ENCODE measurements around the gene HS3ST5.
"Not testable (repeated sequence)": the region's sequence is repeated elsewhere in the genome, so short reads cannot be mapped to it uniquely, and the experiment has no call there.

The HS3ST5 gene

DNA sequence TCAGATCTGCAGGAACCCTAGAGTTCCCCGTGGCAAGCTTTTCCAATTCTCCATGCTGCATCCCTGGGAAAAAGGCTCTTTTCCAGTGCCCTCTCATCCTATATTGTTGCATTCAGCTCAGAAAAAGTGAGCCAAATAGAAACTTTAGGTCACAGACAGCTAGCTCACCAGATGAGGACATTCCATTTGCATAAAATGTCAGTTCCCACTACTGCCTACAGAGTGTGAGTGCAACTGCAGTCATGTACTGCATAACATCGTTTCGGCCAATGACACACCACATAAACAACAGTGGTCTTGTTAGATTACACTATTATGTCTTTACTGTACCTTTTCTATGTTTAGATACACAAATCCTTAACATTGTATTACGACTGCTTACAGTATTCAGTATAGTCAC lies 8.6 kb downstream of the HS3ST5 start:
- no peak for DNase-seq (ENCODE audit: low read depth)

DNA sequence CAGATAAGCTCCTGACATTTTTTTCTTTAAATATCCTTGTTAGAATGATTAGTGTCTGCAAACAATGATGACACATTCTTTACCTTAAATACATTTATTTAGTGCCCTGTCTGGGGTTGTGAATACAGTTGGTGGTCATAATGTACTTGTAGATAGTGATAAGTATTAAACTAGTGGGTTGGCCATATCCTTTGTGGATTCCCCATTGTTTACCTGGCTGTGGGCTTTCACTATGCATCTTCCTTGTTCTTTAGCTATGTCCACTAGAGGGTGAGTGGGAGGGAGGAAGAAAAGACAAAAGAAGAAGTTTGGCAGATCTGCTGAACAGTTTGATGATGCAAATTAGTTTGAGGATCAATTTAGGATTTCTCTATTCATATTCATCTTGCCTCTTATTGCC lies 15.7 kb downstream of the HS3ST5 start:
- DNase-seq (ENCODE audit: low read depth) = no peak

DNA sequence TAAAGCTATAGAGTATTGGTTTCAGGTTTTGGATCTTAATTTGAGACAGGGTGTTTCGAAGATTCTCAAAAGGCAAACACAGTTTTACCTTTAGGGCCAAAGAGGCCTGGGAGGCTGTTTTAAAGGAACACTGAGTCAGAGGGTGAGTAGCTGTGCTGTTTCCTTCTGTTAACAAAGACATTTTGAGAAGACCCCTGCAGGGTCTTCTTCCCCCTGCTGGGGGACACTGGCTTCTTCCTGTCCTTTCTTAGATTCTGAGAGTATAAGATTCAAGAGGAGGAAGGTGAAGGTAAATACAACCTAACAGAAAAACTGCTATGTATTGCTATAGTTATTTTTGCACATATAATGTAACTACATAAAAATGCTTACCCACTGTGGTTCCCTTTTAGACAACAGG lies 19.0 kb downstream of the HS3ST5 start:
- DNase-seq (ENCODE audit: low read depth) = no peak

DNA sequence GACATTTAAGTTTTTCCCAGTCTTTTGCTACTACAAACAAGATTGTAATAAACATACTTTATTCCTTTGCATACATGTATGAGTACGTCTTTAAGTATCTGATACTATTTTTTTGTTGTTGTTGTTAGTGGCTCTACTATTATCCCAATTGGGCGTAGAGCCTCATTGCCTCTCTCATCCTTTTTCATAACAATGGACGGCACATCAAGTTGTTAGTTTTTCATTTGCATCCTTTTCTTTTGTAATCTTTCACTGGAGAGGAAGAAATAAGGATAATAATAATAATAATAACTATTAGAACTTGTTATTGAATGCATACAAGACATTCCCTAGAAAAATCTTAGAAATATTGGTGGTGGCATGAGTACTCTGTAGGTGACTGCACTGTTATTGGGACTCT lies 23.1 kb downstream of the HS3ST5 start:
- DNase-seq (ENCODE audit: low read depth) = no peak

DNA sequence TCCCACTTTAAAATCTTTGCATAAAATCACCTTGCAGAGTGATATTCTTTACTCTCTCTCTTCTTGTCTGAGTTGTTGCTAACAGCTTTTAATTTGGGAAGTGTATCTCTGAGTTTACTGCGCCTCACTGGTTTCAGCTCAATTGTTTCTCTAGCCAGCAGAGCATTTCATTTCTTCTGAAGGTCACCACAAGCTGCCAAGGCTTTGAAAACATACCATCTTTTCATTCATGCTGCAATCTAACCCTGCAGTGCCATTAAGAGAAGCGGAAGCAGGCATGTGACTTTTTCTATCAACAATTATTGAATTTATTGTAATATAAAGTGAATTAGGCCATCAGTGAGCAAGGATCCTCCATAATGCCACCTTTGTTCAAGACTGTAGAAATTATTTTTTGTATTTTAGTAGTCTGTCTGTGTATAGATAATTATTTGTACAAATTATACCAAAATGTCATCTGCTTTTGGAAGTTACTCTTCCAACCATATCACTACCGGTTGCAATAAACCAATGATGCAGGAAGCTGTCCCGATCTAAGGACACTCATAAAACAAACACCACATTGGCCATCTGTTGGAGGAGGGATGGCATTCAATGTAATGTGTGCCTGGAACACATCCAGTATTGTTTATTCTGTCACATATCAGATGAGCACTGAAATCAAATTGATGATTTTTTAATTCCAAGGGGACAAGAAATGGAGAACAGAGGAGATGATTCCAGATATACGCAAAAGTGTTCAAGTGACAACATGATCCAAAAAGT lies 26.8 kb downstream of the HS3ST5 start:
- DNase-seq (ENCODE audit: low read depth) = no peak

- DNase-seq (ENCODE audit: low read depth) = not testable (repeated sequence)
Measured at GRCh38 chr6:114313816-114314215, 29.0 kb downstream of the HS3ST5 start.

DNA sequence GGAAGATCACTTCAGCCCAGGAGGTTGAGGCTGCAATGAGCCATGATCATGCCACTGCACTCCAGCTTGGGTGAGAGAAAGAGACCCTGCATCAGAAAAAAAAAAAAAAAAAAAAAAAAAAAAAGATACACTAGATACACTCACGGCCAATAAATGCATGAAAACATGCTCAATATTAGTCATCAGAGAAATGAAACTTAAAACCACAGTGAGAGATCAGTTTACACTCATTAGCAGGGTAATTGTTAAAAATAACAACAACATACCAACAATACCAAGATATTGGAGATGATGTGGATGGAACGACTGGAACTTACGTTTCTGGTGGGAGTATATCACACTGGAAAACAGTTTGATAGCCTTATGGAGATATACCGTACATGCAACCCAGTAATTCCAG lies 29.9 kb downstream of the HS3ST5 start:
- no peak for DNase-seq (ENCODE audit: low read depth)

DNA sequence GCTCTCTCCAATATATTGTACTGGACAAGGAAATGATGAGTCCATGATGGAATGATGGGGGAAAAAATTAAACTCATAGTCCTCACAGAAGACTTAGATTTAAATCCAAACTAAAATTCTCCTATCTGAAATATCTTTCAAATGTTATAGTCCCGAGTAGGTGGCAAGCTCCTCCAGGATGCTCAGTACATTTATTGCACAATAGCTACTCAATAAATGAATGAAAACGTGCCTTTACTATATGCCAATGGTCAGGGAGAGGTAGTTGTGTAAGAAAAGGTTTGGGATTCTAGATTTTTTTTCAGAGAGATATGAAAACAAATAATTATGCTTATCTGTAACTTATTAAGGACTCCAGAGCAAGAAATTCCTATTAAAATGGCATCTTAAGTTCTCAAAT lies 32.8 kb downstream of the HS3ST5 start:
- no peak for DNase-seq (ENCODE audit: low read depth)

DNA sequence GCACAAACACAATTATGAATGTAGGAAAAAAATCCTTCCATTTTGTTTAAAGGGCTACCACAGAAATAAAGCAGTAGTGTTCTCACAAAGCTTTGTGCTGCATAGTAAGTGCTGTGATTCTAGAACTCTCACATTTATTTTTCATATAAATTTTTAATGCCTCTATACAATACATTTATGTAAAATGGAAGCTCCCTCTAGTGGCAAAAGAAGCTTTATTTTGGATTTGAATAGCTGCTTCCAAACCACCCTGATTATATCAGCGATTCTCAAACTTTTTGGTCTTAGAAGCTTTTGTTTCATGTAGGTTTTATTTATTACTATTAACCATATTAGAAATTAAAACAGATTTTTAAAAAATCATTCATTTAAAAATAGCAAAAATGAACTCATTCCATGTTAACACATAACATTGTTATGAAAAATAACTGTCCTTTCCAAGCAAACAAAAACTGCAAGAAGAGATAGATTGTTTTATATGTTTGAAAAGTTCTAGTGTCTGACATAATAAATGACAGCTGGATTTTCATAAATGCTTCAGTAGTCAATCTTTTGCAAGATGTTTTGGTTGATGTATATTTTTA lies 38.4 kb downstream of the HS3ST5 start:
- no peak for DNase-seq (ENCODE audit: low read depth)

DNA sequence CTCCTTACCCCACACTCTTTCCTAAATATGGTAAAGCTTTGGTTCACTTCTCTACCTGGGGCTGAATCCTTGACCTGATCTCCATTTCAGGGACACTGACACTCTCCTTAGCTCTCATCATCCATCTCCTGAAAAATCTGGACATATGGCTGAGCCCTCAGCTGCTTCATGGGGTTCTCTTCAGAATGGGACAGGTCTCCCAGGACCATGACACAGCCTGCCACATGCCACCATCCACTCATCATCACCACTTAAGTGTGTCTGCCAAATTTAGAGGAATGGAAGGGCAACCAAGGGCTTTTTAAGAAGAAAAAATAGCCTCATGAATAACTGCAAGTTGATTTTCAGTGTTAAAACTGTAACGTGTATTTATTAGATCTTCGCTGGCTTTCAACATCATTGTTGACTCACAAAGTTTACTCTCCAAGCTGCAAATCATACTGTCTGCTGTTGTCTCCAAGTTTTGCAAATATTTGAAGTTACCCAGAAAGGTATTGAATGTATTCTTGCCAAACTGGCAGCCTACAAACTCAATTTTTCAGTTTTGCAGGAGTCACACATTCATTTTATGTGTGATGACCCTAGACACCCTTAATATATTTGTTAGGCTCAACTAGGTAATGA lies 41.1 kb downstream of the HS3ST5 start:
- no peak for DNase-seq (ENCODE audit: low read depth)

- no peak for DNase-seq (ENCODE audit: low read depth)
Measured at GRCh38 chr6:114297135-114297534, 45.7 kb downstream of the HS3ST5 start.

DNA sequence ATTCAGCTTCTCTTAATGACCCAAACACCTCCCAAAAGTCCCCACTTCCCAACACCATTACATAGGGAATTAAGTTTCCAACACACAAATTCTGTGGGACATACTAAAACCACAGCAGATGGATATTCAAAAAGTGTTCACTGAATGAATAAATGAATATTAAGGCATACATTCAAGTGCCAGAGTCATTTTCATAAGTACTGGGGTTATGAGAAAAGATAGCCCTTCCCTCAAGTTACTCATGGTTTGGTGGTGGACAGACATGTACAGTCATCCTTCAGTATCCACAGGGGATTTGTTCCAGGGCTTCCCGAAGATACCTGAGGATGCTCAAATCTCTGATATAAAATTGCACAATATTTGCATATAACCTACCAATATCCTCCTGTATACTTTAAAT lies 50.4 kb downstream of the HS3ST5 start:
- no peak for DNase-seq (ENCODE audit: low read depth)

DNA sequence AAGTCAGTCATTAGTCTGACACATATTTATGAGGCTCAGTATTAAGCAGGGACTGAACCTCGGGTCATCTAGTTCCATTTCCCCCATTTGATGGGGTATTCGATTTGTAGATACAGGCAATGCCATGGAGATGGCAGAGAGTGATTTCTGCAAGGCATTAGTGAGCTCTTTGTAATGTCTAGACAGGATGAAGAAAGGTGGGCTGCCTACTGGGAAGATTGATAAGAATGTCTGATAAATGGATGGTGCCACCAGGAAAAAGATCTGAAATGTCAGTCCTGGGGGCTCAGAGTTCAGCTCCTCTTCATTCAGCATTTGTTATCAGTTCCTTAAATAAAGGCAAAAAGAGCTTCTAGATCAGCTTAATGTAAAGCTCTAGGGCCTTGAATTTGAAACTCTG lies 51.4 kb downstream of the HS3ST5 start:
- DNase-seq (ENCODE audit: low read depth) = no peak

DNA sequence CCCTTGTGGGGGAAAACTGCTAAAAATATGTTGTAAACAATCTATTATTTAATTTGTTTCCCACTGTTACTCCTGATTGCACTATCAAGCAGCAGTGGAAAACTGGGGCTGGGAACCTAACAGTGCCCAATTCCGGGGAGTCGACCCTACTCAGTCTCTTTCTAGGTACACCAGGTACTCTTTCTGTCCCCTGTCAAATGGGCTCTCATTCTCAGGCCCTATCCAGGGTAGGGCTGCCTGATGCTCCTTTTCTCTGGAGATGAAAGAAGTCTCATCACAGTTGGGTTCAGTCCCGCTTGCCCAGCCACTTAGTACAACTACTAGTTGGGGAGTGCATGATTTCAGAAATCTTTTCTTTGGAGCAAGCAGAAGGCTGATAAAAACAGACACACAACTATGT lies 52.0 kb downstream of the HS3ST5 start:
- DNase-seq (ENCODE audit: low read depth) = no peak

DNA sequence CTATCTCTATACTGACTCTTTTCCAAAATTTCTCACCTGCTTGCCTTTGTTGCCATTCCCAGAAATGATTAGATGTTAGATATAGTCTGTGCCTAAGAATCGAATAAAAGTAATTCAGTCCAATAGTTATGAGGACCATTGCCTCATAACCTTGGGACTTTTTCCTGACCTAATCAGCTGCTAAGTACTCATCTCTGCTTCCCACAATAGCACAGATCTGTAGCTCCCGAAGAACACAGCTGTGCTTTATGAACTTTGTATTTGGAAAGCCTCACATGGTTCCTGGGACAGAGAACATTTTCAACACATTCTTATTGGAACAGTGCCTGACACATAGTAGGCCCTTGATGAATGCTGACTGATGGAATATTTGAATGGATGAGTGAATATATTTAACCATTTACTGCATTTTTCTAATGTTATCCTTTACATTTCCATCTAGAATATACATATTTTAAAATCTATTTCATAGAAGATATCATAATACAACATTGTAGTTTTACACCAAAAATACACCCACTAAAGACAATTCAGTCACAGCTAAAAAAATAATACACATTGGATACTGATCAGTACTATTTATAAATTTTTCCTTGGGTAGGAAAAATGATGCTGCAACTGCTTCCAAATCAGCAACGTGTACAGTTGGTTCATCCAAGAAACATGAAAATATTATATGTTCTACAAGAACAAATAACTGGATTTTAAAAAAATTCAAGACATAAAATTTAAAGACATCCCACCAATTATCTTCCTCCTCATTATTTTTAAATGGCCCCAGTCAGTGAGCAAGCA lies 53.9 kb downstream of the HS3ST5 start:
- DNase-seq (ENCODE audit: low read depth) = no peak

DNA sequence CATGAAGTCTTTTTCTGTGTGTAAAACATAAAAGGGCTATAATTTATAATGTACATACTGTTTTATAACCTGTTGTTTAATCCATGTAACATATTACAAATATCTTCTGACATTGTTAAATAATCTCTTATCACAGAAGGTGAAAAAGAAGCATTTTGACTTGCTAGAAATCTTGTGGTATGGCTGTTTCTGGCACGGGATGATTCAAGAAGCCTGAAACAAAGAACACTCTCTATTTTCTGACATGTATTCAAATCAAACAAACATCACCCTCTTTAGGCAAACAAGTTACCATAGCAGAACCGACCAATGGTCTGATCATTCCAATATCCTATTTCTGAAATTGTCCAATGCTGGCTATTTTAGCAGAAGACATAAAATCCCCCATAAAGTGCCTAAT lies 55.4 kb downstream of the HS3ST5 start:
- DNase-seq (ENCODE audit: low read depth) = no peak

- no peak for DNase-seq (ENCODE audit: low read depth)
Measured at GRCh38 chr6:114286211-114286610, 56.6 kb downstream of the HS3ST5 start.

DNA sequence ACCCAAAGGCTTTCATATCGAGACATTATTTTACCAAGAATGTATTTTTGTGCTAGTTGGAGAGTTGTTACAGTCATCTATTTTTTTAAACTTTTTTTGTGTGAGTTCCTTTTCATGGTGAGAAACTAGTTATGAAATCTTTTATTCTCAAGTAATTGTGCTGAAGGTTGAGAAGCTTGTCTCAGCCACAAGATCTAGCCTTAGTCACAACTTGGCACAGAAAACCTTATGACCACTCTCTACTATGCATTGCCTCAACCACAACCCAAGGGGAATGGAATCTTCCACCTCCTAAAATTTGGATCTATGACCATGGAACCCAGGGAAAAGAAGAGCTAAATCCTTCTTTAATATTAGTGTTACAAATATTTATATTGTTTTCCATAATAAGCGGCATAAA lies 58.5 kb downstream of the HS3ST5 start:
- DNase-seq (ENCODE audit: low read depth) = no peak

DNA sequence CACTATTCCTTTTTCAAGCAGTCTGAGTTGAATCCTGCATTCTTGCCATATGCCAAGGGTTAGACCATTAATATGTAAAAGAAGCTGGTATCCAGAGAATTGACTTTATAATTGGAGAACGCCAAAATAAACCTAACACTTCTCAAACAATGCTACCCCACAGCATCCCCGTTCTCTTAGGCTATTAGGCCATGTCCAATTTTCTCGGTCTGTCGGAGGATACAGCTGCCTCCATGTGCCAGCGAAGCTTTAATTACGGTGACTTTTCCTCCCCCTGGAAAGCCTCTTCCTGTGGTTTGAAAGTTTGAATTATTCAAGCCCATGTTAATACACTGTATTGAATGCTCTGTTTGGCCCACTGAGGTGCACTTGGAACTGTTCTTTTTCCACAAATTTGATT lies 60.5 kb downstream of the HS3ST5 start:
- no peak for DNase-seq (ENCODE audit: low read depth)

DNA sequence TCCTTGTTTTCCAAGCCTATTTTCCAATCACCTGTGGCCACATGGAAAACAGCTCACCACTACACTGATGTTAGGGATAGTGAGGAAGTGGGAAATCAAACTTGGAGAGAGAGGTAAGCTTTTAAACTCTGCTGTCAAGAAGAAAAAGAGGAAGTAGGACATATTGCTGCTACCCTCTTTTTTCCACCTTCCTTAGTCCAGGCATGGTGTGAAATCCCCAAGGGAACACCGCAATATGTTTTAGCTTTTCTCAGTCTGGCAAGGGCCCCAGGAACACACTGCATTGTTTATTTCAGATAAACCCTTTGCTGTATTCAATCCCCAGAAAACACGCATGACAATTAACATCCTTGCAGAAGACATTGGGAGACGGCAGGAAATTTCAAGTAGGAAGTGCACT lies 61.3 kb downstream of the HS3ST5 start:
- DNase-seq (ENCODE audit: low read depth) = no peak

DNA sequence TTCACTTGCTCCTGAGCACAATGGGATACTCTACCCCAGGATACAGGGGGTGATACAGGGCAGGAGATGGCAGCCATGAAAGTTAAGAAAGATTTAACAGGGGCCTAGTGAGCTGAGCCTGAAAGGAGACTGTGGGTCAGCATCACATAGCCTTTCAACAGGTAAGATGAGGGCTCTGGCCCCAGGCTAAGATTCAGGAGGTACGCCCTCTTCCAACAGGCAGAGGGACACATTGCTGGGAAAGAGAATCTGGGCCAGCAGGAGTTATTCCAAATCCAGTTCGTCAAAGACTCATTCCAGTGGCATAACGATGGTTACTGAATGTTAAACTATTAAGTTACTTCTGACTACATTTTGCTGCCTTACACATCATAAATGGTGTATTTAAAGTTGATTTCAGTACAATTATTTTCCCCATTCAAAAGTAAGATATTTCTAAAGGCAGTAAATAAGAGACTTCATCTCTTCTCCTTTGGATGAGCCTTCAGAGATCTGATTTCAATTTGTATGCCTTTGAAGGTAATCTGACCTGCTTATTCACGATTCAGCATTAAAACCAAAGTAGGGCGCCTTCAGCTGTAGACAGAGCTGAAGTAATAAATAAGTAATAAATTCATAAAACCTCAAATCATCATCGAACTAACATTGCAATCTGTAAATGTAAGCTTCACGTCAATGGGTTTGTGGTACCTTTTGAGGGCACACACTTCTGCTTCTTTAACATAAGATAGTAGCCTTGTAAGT lies 62.4 kb downstream of the HS3ST5 start:
- no peak for DNase-seq (ENCODE audit: low read depth)

- DNase-seq (ENCODE audit: low read depth) = no peak
Measured at GRCh38 chr6:114277220-114277619, 65.6 kb downstream of the HS3ST5 start.
